Right ventricle myocardium inferior (tissue), 1 donor: ENCODE results near the gene BCAS4. TPM values are rescaled to one million over a fixed set of nuclear protein-coding genes. Genes with fewer than 3 reads are reported as not detected.
A peak's percentile ranks its signal among the peaks of the same experiment; 100 is the strongest.
"Not testable (repeated sequence)": the region's sequence is repeated elsewhere in the genome, so short reads cannot be mapped to it uniquely, and the experiment has no call there.

Source experiments
- ATAC-seq: fragments of 200-7000 bp; cut with Tn5 transposase; one replicate; pipeline ENCODE4 v1.9.1; 2020; ENCODE audit warnings: mild to moderate bottlenecking, moderate library complexity
- DNase-seq: peaks from one replicate; pipeline ENCODE4 v3.0.0; 2021; ENCODE audit errors: missing footprints
- intact Hi-C: fragments of 100-400 bp; cut with DNase I; formaldehyde crosslinking; loops from one replicate; pipeline ENCODE4 v1.11.0; 2022
- total RNA-seq: library from RNA; stranded (reverse); fragmentation: NEBNext Ultra II Directional; extraction: Animal tissue kit (Norgen Biotek cat#: 25700); gene quantifications from one replicate; pipeline ENCODE4 v1.2.1, GENCODE V29; 2021
- donor health status: DM: no; HTN: yes; CAD: no; lungs with severe emphysema.

BCAS4 gene
- total RNA-seq, 1 donor from 2014 or later, result 1.8 TPM

DNA sequence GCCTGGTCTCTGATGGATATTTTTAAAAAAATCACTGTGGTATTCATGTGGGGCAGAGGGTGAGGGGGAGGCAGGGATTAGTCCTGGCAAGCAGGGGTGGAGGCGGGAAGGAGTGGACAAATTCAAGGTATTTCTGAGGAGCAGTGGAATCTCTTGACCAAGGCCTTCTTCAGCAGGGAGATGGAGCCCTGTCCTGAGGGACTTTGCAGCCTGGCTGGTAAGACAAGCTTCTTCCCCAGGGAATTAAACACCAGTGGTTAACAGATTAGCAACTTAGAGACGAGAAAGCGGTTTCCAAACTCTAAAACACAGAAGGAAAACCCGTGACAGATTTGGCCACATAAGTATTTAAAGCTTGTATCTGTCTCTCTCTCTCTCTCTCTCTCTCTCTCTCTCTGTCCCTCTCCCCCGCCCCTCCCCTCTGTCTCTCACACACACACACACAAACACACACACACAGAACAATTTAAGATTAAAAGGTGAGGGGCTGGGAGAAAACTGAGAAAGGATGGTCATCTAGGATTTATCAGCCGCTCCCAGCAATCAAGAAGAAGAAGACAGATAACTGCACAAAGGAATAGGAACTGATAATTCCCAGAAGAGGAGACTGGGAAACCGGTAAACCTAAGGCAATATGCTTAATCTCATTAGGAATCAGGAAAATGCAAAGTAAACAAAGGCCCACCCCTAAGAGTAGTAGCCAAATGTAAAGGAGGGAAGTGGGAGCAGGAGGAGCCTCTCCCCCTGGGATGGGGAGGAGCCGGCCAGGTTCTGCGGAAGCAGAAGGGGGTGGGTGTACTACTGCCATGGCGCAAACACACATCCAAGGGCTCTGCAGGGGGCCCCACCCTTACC is 27.7 kb upstream of the BCAS4 start:
- intact Hi-C loops, ATAC-seq, DNase-seq: not testable (repeated sequence)

DNA sequence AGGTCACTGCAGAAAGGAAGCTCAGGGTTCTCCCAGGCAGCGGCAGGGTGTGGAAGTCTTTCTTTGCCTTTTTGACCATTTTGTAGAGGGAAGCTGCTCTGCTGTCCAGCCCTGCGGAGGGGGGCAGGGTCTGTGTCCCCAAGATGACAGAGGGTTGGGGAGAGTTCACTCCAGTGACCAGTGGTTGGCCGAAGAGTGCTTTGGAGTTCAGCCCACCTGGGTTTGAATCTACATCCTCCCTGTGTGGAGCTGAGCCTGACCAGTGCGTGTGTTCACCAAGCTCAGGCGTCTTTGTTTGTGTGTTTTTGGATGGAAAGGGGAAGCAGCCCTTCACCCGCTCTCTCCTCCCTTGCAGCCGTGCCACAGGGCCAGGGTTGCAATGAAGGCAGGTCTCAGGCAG is 25.9 kb upstream of the BCAS4 start:
- ATAC-seq, intact Hi-C loops, DNase-seq: not testable (repeated sequence)

DNA sequence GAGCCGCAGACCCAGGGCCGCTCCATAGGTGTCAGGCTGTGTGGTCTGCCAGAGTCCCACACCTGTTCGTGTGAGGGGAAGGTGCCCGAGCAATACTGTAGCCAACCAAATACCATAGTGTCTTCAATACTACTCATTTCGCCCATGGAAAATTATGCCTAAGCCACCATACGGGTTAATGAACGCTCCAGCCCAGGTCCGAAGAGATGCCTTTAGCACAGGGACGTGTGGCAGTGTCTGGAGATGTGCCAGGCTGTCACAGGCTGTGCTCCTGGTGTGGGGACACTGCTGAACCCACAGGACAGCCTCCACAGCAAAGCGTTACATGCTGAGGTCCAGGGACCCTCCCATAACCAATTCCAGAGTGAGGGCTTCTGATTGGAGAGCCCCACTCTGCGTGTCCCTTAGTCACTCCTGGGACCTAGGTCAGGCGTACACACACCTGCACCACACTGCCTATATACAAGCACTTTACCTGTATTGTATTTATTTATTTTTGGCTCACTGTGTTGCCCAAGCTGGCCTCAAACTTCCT is 25.2 kb upstream of the BCAS4 start:
- DNase-seq, intact Hi-C loops: not testable (repeated sequence)
- ATAC-seq, result peak; percentile 33

DNA sequence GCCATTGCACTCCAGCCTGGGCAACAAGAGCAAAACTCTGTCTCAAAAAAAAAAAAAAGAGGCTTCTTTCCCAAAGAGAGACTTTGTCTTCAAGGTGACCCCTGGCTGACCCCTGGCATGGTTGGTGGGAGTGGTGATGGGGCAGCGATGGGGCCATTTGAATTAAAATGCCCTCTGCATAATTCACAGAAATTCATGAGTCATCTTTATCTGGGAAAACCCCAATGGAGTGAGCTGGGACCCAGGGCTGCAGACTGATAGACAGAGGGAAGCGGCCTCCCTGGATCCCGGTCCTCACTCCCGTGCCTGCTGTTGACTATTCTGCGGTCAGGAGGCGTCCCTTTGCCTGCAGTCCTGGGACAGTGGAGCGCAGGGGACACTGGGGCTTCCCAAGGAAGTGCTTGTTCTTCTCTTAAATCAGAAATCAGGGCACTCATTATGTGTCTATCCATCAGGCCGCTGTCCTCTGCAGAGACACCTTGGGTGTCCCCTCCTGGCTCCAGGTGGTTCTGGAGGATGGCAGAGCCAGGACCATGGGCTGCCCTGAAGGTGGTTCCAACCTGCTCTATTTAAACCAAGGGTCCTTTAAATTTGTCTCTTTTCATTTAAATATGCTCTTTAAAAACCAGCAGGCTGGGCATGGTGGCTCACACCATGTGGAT is 23.3 kb upstream of the BCAS4 start:
- intact Hi-C loops, ATAC-seq, DNase-seq: not testable (repeated sequence)

DNA sequence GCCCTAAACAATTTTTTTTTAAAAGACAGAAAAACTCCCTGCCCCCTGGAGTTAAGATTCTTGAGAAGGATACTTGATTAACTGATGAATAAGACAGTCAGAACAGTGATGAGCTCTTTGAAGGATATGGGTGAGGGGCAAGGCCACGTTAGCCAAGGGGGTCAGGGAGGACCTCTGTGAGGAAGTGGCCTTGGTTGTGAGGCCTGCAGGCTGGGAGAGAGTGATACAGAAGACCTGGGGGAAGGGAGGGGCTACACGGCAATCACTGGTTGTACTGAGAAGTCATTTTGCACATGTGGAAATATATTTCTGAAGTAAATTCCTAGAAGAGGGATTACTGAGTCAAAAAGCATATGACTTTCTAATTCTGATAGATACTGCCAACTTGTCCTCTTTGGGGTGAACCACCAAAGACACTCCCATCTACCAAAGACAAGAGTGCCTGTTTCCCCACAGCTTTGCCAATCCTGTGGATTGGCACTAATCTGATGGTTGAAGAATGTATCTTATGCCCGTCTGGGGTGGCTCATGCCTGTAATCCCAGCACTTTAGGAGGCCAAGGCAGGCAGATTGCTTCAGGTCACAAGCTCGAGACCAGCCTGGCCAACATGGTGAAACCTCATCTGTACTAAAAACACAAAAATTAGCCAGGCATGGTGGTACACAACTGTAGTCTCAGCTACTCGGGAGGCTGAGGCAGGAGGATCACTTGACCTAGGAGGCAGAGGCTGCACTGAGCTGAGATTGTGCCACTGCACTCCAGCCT is 22.3 kb upstream of the BCAS4 start:
- ATAC-seq (no peak), DNase-seq (no peak)
- intact Hi-C loops, result no loop called here

DNA sequence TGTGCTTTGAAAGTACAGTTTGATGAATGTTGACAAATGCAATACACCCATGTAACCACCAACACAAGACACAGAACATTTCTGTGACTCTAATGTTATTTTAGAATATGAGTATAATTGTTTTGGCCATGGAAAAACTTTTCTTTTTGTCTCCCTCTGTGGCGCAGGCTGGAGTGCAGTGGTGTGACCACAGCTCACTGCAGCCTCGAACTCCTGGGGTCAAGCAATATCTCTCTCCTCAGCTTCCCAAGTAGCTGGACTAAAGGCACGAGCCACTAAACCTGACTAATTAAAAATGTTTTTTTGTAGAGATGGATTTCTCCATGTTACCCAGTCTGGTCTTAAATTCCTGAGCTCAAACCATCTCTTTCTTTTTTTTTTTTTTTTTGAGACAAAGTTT is 20.3 kb upstream of the BCAS4 start:
- intact Hi-C loops, result no loop called here
- DNase-seq, result no peak
- no peak for ATAC-seq

DNA sequence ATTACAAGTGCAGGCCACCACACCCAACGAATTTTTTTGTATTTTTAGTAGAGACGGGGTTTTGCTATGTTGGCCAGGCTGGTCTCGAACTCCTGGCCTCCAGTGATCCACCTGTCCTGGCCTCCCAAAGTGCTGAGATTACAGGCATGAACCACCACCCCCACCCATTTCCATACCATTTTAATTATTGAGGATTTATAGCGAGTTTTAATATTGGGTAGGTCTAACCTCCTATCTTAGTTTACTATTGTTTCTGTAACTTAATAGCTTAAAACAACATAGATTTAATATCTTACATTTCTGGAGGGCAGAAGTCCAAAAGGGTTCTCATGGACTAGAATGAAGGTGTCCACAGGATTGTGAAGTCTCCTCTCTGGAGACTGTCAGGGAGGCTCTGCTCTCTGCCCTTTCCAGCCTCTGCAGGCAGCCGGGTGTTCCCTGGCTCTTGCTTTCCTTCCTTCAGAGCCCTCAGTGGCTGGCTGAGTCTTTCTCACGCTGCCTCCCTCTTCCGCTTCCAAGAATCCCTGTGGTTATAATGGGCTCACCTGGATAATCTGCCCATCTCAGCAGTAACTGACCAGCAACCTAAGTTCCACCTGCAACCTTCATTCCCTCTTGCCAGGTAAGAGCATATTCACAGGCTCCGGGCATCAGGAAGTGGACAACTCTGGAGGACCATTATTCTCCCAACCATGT is 18.6 kb upstream of the BCAS4 start:
- intact Hi-C loops, result no loop called here
- no peak for ATAC-seq
- DNase-seq, result no peak

DNA sequence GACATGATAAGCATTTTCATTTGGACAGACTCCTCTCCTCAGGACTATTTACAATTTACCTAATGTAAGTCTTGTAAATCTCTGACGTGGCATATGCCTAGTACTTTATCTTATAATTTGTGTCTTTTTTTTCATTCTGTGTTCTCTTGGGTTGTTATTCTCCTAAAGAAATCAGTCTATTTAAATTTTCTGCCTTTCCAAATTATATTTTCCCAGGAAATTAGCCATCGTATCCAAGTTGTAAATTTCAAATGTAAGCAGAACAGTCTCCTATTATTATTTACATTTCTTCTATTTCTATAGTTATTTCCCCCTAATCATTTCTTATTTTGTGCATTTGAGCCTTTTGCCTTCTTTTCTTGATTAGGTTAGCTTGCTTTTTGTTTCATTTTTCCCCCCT is 17.5 kb upstream of the BCAS4 start:
- ATAC-seq (no peak), DNase-seq (no peak)
- intact Hi-C loops, result no loop called here

DNA sequence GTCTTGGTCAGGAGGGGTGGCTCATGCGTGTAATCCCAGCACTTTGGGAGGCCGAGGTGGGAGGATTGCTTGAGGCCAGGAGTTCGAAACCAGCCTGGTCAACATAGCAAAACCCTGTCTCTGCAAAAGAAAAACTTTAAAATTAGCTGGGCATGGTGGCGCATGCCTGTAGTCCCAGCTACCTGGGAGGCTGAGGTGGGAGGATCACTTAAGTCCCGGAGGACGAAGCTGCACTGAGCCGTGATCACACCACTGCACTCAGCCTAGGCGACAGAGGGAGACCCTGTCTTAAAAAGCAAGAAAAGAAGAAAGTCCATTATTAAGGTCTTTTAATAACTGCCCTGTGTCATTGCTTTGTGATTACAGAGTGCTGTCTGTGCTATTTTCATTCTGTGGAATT is 15.9 kb upstream of the BCAS4 start:
- ATAC-seq, DNase-seq, intact Hi-C loops: not testable (repeated sequence)

DNA sequence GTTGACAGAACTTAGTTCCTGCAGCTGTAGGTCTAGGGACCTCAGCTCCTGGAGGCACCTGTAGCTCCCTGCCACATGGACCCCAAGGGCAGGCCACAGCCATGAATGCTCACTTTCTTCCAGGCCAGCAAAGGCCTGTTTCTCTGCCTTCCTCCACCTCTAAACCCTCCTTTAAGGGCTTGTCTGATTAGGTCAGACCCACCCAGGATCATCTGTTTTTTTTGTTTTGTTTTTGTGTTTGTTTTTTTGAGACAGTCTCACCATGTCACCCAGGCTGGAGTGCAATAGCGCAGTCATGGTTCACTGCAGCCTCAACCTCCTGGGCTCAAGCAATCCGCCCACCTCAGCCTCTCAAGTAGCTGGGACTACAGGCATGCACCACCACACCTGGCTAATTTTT is 11.5 kb upstream of the BCAS4 start:
- no peak for ATAC-seq
- DNase-seq, result no peak
- intact Hi-C loops, result no loop called here

DNA sequence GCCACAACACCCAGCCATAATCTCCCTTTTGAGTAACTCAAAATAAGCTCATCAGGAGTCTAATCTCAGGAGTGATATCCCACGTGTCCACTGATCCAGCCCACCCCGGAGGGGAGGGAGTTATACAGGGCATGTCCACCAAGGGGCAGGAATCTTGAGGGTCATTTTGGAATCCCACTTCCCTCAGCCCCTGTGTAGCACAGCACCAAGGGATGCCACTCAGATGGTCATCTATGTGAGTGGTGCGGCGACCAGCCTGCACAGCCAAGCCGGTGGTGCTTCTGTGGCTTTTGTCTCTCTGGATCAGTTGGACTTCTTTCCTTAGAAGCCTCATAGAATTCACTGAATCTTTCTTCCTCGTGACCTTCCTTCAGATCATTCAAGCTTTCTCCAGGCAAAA is 11.0 kb upstream of the BCAS4 start:
- DNase-seq (no peak), ATAC-seq (no peak)
- intact Hi-C loops, result no loop called here

DNA sequence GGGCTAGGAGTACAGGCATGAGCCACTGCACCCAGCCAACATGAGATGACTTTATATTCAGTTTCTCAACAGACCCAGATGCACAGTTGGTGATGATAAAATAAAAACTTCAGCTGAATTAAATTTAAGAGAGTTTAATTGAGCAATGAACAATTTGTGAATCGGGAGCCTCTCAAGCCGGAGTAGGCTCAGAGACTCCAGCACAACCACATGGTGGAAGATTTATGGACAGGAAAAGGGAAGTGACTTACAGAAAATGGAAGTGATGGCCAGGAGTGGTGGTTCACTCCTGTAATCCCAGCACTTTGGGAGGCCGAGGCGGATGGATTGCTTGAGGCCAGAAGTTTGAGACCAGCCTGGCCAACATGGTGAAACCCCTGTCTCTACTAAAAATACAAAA is 10.4 kb upstream of the BCAS4 start:
- intact Hi-C loops, result no loop called here
- DNase-seq (no peak), ATAC-seq (no peak)

DNA sequence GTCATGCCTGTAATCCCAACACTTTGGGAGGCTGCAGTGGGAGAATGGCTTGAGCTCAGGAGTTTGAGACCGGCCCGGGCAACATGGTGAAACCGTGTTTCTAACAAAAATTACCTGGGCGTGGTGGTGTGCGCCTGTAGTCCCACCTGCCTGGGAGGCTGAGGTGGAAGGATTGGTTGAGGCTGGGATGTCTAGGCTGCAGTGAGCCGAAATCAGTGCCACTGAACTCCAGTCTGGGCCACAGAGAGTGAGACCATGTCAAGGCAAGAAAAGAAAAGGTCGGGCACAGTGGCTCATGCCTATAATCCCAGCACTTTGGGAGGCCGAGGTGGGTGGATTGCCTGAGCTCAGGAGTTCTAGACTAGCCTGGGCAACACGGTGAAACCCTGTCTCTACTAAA is 8.2 kb upstream of the BCAS4 start:
- ATAC-seq, result no peak
- intact Hi-C loops, result no loop called here
- no peak for DNase-seq

DNA sequence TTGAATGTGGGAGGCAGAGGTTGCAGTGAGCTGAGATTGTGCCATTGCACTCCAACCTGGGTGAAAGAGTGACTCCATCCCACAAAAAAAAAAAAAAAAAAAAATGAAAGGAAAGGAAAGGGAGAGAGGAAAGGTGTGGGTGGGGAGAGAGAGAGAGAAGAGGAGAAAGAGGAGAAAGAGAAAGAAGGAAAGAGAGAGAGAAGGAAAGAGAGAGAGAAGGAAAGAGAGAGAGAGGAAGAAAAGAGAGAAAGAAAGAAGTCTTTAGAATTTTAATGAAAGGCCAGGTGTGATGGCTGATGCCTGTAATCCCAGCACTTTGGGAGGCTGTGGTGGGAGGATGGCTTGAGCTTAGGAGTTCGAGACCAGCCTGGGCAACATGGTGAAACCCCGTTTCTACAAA is 7.7 kb upstream of the BCAS4 start:
- ATAC-seq, result no peak
- intact Hi-C loops, result no loop called here
- DNase-seq, result no peak

DNA sequence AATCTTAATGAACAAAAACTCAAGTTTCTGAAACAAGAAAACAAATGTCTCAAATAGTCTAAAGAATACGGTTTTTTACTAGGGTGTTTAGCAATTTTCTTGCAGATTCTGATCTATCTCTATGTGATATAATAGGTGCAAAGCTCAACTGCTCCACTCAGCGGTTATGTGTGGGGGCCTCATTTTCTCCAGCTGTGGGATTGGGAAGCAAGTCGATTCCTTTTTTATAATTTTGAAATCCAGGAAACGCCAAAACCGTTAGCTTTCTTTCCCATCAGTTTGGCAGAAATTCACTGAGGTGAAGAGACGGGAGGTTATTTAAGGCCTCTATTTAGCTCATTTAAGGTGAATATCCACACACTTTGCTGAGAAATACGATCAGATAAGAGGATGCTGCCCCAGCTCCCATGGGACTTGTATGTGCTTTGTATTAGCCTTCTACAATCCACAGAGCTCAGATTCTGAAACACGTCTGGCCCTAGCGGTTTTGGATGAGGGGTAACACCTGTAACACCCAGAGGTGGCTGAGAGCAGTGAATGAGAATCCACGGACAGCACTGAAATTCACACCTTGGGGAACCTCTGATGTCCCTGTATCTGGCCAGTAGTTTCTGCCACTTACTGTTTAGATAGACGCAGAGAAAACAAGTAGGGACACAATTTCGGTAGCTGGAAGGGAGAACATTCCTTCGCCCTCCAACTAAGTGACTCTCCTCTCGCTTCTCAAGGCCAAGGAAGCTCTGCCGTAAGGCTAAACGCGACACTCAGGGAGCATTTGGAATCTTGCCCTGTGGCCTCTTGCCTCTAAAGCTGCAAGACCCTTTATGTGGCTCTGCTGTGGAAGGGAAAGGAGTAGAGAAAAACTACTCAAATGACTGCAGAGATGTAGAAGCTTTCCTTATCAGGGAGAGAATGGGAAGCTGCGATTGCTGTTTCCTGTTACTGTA is 6.5 kb upstream of the BCAS4 start:
- intact Hi-C loops, result no loop called here
- ATAC-seq (no peak), DNase-seq (no peak)

DNA sequence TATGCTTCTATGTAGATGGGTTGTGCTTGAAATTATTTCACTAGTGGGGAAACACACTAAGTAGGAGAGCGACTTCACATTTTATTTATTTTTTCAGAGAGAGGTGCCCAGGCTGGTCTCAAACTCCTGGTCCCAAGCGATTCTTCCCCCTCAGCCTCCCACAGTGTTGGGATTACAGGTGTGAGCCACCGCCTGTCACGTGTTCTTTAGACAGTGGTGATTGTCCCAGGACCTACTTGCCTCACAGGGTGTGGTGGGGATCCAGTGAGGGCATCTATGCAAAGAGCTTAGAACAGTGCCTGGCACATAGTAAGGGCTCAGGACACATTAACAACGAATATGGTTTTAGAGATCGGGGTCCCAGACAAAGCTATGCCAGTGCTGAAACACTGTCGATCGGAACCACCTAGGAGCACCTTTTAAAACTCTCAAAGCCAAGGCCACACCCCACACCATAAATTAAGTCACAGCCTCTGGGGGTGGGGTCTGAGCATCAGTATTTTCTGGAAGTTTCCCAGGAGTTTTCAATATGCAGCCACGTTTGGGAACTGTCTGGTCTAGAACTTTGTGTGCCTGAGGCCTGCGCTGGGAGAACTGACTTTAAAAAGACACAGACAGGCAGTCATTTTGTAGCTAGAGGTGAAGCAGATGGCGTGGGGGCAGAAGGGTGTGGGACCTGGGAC is 4.8 kb upstream of the BCAS4 start:
- ATAC-seq (no peak), DNase-seq (no peak)
- intact Hi-C loops, result loop anchor here (5.0 kb wide), 1 partner anchor 517 kb away; no protein-coding TSS in a partner anchor

DNA sequence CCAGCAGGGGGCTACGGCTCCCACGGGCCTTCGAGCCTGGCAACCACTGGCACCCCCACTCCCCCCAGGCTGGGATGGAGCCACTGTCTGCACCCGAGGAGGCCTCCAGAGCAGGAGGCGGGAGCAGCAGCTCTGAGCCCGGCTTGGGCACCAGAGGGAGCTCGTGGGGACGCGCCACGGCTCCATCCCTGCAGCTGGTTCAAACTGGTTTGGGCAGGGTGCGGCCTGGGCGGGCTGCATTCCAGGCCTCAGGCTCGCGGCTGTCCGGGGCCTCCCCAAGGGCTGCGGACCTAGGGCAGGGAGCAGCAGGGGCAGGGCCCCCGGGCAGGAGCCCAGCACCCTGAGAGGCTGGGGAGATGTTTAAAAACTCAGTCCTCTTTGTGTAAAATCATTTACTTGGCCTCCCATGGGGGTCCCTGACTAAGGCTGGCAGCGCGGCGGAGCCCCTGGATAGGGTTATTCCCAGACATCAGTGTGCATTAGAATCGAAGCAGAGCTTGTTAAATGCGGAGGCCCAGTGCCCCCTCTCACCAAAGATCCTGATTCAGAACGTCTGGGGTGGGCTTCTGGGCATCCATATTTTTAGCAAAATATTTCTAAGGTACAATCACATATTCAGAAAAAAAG is 4.1 kb upstream of the BCAS4 start:
- intact Hi-C loops, result loop anchor here (5.0 kb wide), 1 partner anchor 517 kb away; no protein-coding TSS in a partner anchor
- peak; percentile 87 for ATAC-seq
- DNase-seq, result peak; percentile 93
